Left cardiac atrium (tissue), 4 donors: Measurements from ENCODE around the gene FAM124A. TPM values are rescaled to one million over a fixed set of nuclear protein-coding genes. Genes with fewer than 3 reads are reported as not detected.

Source experiments
- ATAC-seq, 2 donors: fragments of 200-7000 bp; cut with Tn5 transposase; one replicate each; pipeline ENCODE4 v1.9.1; 2020; ENCODE audit warnings: mild to moderate bottlenecking in 2 of 2, moderate library complexity in 2 of 2
- DNase-seq: peaks from one replicate; pipeline ENCODE4 v3.0.0-alpha.2; 2020
- intact Hi-C, 2 donors: fragments of 100-400 bp; cut with DNase I; formaldehyde crosslinking; loops; one replicate each; pipeline versions ENCODE4 v1.14.1 to v1.15.1; 2022 to 2023
- total RNA-seq, 2 donors: library from RNA; stranded (reverse); fragmentation: NEBNext Ultra II Directional; extraction: Animal tissue kit (Norgen Biotek cat#: 25700); gene quantifications; one replicate each; pipeline ENCODE4 v1.2.1, GENCODE V29; 2021
- donor health status: DM: no; HTN: yes; CAD: no.
- donor health status: DM: no; HTN: yes; CAD: no; lungs with severe emphysema.
- donor health status: DM: yes; HTN: yes; CAD: no.
- donor health status: Dilated cardiomyopathy.

Gene FAM124A
- total RNA-seq, 2 donors from 2014 or later = 5.9 to 10.0 TPM

GRCh38 chr13:51321836-51322235 is 99.6 kb downstream of the FAM124A start:
- DNase-seq (no peak), ATAC-seq (no peak)
- intact Hi-C loops = no loop called here

GRCh38 chr13:51322826-51323225 is 100.6 kb downstream of the FAM124A start:
- intact Hi-C loops = no loop called here
- no peak for DNase-seq
- no peak for ATAC-seq

- ATAC-seq (no peak), DNase-seq (no peak)
- intact Hi-C loops = no loop called here
These were observed 101.8 kb downstream of the FAM124A start for GRCh38 chr13:51323824-51324511.

- intact Hi-C loops = no loop called here
- ATAC-seq = no peak
- DNase-seq = no peak
These were observed 102.7 kb downstream of the FAM124A start for GRCh38 chr13:51324714-51325420.

- no peak for ATAC-seq
- intact Hi-C loops = no loop called here
- DNase-seq = no peak
These were observed 103.6 kb downstream of the FAM124A start for GRCh38 chr13:51325837-51326236.

- no peak for DNase-seq
- intact Hi-C loops = no loop called here
- ATAC-seq = no peak
These were observed 104.6 kb downstream of the FAM124A start for GRCh38 chr13:51326777-51327176.

GRCh38 chr13:51327961-51328360 is 105.8 kb downstream of the FAM124A start:
- DNase-seq (no peak), ATAC-seq (no peak)
- intact Hi-C loops = no loop called here

GRCh38 chr13:51328488-51328887 is 106.3 kb downstream of the FAM124A start:
- ATAC-seq (no peak), DNase-seq (no peak)
- intact Hi-C loops = no loop called here

- intact Hi-C loops = no loop called here
- DNase-seq = no peak
- ATAC-seq = no peak
These were observed 107.4 kb downstream of the FAM124A start for GRCh38 chr13:51329606-51330005.

GRCh38 chr13:51330791-51331190 is 108.6 kb downstream of the FAM124A start:
- no peak for DNase-seq
- intact Hi-C loops = no loop called here
- peak in 1 of 2 donors; percentile 74 for ATAC-seq

- ATAC-seq = no peak
- intact Hi-C loops = no loop called here
- no peak for DNase-seq
These were observed 109.2 kb downstream of the FAM124A start for GRCh38 chr13:51331354-51331861.

- ATAC-seq (no peak), DNase-seq (no peak)
- intact Hi-C loops = no loop called here
These were observed 110.6 kb downstream of the FAM124A start for GRCh38 chr13:51332566-51333361.

- DNase-seq = no peak
- intact Hi-C loops = no loop called here
- ATAC-seq = no peak
These were observed 111.2 kb downstream of the FAM124A start for GRCh38 chr13:51333421-51333820.

GRCh38 chr13:51333826-51334225 is 111.6 kb downstream of the FAM124A start:
- intact Hi-C loops = no loop called here
- no peak for DNase-seq
- no peak for ATAC-seq

Other genes starting within 250 kb of the FAM124A start
- not detected for gene C13orf42, start 111.1 kb upstream of the FAM124A start, total RNA-seq
- not detected for gene SERPINE3, start 117.3 kb downstream of the FAM124A start, total RNA-seq
- 10 to 100 TPM; 23.9 to 25.3 TPM for gene INTS6, start 230.6 kb downstream of the FAM124A start, total RNA-seq